ENCODE measurements around the gene DNMT3A. TPM values are rescaled to one million over a fixed set of nuclear protein-coding genes. Genes with fewer than 3 reads are reported as not detected.

DNMT3A gene
- total and polyA plus RNA-seq, 2 donors (not counting 3 experiments of a cell fraction or from before 2014, with no cell fraction given), result 23.3 to 71.7 TPM

GRCh38 chr2:25373269-25373981, 31.7 kb upstream of the DNMT3A start:
- ChIA-PET POLR2A (no interaction called here), CTCF (interaction anchor here (1.4 to 3.7 kb wide), 2 partner anchors 12 kb away, joined by 4 to 27 read pairs; no protein-coding TSS in a partner anchor)
- peaks cover 11% of the 10 kb centered on the region for H3K4me1 ChIP-seq (ENCODE audit: control insufficient read depth, extremely low read depth, insufficient read depth, low read length)
- no peak overlapping the region for H3K27ac ChIP-seq (ENCODE audit: insufficient read depth, low read depth, low read length)
- H3K9ac ChIP-seq (replicated peaks; ENCODE audit: extremely low read depth, insufficient read depth, low read length), result no peak overlapping the region
- no peak overlapping the region for H3K4me3 ChIP-seq (replicated peaks in 1 of 3; ENCODE audit: insufficient read depth in 1 of 3, low read depth in 1 of 3, low read length in 3 of 3)
- no peaks in the 10 kb centered on the region for H3K36me3 ChIP-seq (ENCODE audit: control insufficient read depth in 2 of 2, extremely low read depth in 1 of 2, insufficient read depth in 2 of 2, low read length in 2 of 2)
- no TSS peak for BruUV-seq (replicated peaks)
- DNase-seq (ENCODE audit: low read depth, low spot score) (no peak), FAIRE-seq (no peak)
- no peak overlapping the region for H2AFZ ChIP-seq (ENCODE audit: low read depth, low read length)
- intact Hi-C loops (cut with micrococcal nuclease) (no loop called here), dilution Hi-C loops (cut with MboI; ENCODE audit: extremely low pct_ligation_motif_present, low sequenced_read_pairs) (no loop called here)
- H3K79me2 ChIP-seq (ENCODE audit: control insufficient read depth, insufficient read depth, low read length), result no peaks in the 10 kb centered on the region
- no peak overlapping the region for H3K4me2 ChIP-seq (ENCODE audit: insufficient read depth, low read length)
- H3K27me3 ChIP-seq (ENCODE audit: control insufficient read depth in 2 of 2, insufficient read depth in 2 of 2, low read length in 2 of 2), result peaks cover 0 to 4% of the 10 kb centered on the region in 2 experiments
- H3K9me1 ChIP-seq (replicated peaks; ENCODE audit: control insufficient read depth, extremely low read depth, insufficient read depth, low read length), result no peaks in the 10 kb centered on the region
- no peaks in the 10 kb centered on the region for H3K9me3 ChIP-seq (replicated peaks; ENCODE audit: control insufficient read depth, insufficient read depth, low read length)
- no peaks in the 10 kb centered on the region for H4K20me1 ChIP-seq (replicated peaks; ENCODE audit: control insufficient read depth, extremely low read depth, insufficient read depth, low read length)
- TF ChIP-seq EZH2 (IDR thresholded peaks at IDR 0.05; ENCODE audit: borderline replicate concordance, low read depth, low read length, severe bottlenecking), result no peak
- TF ChIP-seq MYC (IDR thresholded peaks at IDR 0.05; ENCODE audit: low read depth, low read length), result no peak
- TF ChIP-seq JUN (IDR thresholded peaks at IDR 0.05; ENCODE audit: borderline replicate concordance, insufficient read depth, insufficient read length, low read depth), result no peak
- TF ChIP-seq FOS (IDR thresholded peaks at IDR 0.05; ENCODE audit: borderline replicate concordance, insufficient read depth, low read length), result no peak

- DNase-seq (ENCODE audit: low read depth, low spot score) (no peak), FAIRE-seq (no peak)
- ChIA-PET POLR2A (no interaction called here), CTCF (interaction anchor here (1.4 to 3.7 kb wide), 2 partner anchors 11 to 12 kb away, joined by 4 to 27 read pairs; no protein-coding TSS in a partner anchor)
- peaks cover 11% of the 10 kb centered on the region for H3K4me1 ChIP-seq (ENCODE audit: control insufficient read depth, extremely low read depth, insufficient read depth, low read length)
- H3K27me3 ChIP-seq (ENCODE audit: control insufficient read depth in 2 of 2, insufficient read depth in 2 of 2, low read length in 2 of 2), result peaks cover 0 to 4% of the 10 kb centered on the region in 2 experiments
- dilution Hi-C loops (cut with MboI; ENCODE audit: extremely low pct_ligation_motif_present, low sequenced_read_pairs) (no loop called here), intact Hi-C loops (cut with micrococcal nuclease) (no loop called here)
- no peaks in the 10 kb centered on the region for H3K9me3 ChIP-seq (replicated peaks; ENCODE audit: control insufficient read depth, insufficient read depth, low read length)
- H3K27ac ChIP-seq (ENCODE audit: insufficient read depth, low read depth, low read length), result no peak overlapping the region
- BruUV-seq (replicated peaks), result no TSS peak
- H3K4me3 ChIP-seq (replicated peaks in 1 of 3; ENCODE audit: insufficient read depth in 1 of 3, low read depth in 1 of 3, low read length in 3 of 3), result no peak overlapping the region
- TF ChIP-seq MYC (IDR thresholded peaks at IDR 0.05; ENCODE audit: low read depth, low read length) (no peak), FOS (IDR thresholded peaks at IDR 0.05; ENCODE audit: borderline replicate concordance, insufficient read depth, low read length) (no peak), CTCF (IDR thresholded peaks at IDR 0.05; ENCODE audit: extremely low read depth in 1 of 2, insufficient read depth in 1 of 2, low read depth in 1 of 2, low read length in 2 of 2) (no peak), EZH2 (IDR thresholded peaks at IDR 0.05; ENCODE audit: borderline replicate concordance, low read depth, low read length, severe bottlenecking) (no peak), JUN (IDR thresholded peaks at IDR 0.05; ENCODE audit: borderline replicate concordance, insufficient read depth, insufficient read length, low read depth) (no peak), GATA2 (IDR thresholded peaks at IDR 0.05; ENCODE audit: insufficient read depth, insufficient read length, low read depth, low read length) (no peak), POLR2A (IDR thresholded peaks at IDR 0.05; ENCODE audit: low read depth, low read length) (no peak), POLR2AphosphoS5 (IDR thresholded peaks at IDR 0.05; ENCODE audit: insufficient read depth, low read depth, low read length) (no peak), MAX (IDR thresholded peaks at IDR 0.05; ENCODE audit: insufficient read depth, insufficient read length) (no peak)
- H3K36me3 ChIP-seq (ENCODE audit: control insufficient read depth in 2 of 2, extremely low read depth in 1 of 2, insufficient read depth in 2 of 2, low read length in 2 of 2), result no peaks in the 10 kb centered on the region
- H3K79me2 ChIP-seq (ENCODE audit: control insufficient read depth, insufficient read depth, low read length), result no peaks in the 10 kb centered on the region
- H3K9ac ChIP-seq (replicated peaks; ENCODE audit: extremely low read depth, insufficient read depth, low read length), result no peak overlapping the region
- H3K9me1 ChIP-seq (replicated peaks; ENCODE audit: control insufficient read depth, extremely low read depth, insufficient read depth, low read length), result no peaks in the 10 kb centered on the region
- H2AFZ ChIP-seq (ENCODE audit: low read depth, low read length), result no peak overlapping the region
- no peaks in the 10 kb centered on the region for H4K20me1 ChIP-seq (replicated peaks; ENCODE audit: control insufficient read depth, extremely low read depth, insufficient read depth, low read length)
- no peak overlapping the region for H3K4me2 ChIP-seq (ENCODE audit: insufficient read depth, low read length)
Observed at GRCh38 chr2:25372405-25373268, 30.9 kb upstream of the DNMT3A start.
